Fibroblast of lung (primary cell): Measurements from ENCODE around the gene MIA2.

Experiments
- CTCF ChIP-seq, 2 donors: IDR thresholded peaks in 1 of 2; conservative IDR thresholded peaks in 1 of 2; 1 replicate in 1 of 2; 2 replicates in 1 of 2; pipeline ENCODE4 v1.5.1; 2011 to 2012; ENCODE audit warnings: low read length in 2 of 2, control low read depth in 1 of 2, inconsistent platforms in 1 of 2, low read depth in 1 of 2, mild to moderate bottlenecking in 1 of 2
- EZH2 ChIP-seq: IDR thresholded peaks from 2 replicates; pipeline ENCODE4 v1.5.1; 2012; ENCODE audit warnings: low read length, control low read depth, mild to moderate bottlenecking; ENCODE audit errors: missing control alignments

- TF ChIP-seq CTCF (conservative IDR thresholded peaks at IDR 0.05 in 1 of 2, IDR thresholded peaks at IDR 0.05 in 1 of 2; ENCODE audit: low read depth in 1 of 2, low read length in 2 of 2) (no peak), EZH2 (no peak)
These were observed 200.7 kb downstream of the MIA2 start for GRCh38 chr14:39434401-39434800.
